Omental fat pad (tissue), 4 donors: ENCODE data around the gene SYNGR4. TPM values are rescaled to one million over a fixed set of nuclear protein-coding genes. Genes with fewer than 3 reads are reported as not detected.

Source experiments
- ATAC-seq: fragments of 150-250 bp; one replicate; pipeline ENCODE4 v1.9.1; 2016; ENCODE audit warnings: mild to moderate bottlenecking, moderate library complexity; ENCODE audit not compliant: low FRiP score
- DNase-seq: peaks from one replicate; pipeline ENCODE4 v3.0.0-alpha.2; 2019; ENCODE audit warnings: low spot score
- CTCF ChIP-seq, 3 donors: fragments of 450-650 bp; IDR thresholded peaks; one replicate each; pipeline ENCODE4 v1.5.1; 2016 to 2017; ENCODE audit warnings: antibody characterized with exemption in 3 of 3, mild to moderate bottlenecking in 3 of 3, moderate library complexity in 2 of 3
- total RNA-seq, 4 donors: library from RNA; depleted of rRNA; stranded (reverse); fragments of >200 nt; gene quantifications; one replicate each; pipeline ENCODE4 v1.1.0, GENCODE V29; 2016

Gene SYNGR4
- total RNA-seq, 4 donors from 2014 or later, result not detected

- TF ChIP-seq CTCF (IDR thresholded peaks at IDR 0.05), result no peak
- ATAC-seq (no peak), DNase-seq (no peak)
Observed at GRCh38 chr19:48394331-48395169, 30.4 kb downstream of the SYNGR4 start.

DNA sequence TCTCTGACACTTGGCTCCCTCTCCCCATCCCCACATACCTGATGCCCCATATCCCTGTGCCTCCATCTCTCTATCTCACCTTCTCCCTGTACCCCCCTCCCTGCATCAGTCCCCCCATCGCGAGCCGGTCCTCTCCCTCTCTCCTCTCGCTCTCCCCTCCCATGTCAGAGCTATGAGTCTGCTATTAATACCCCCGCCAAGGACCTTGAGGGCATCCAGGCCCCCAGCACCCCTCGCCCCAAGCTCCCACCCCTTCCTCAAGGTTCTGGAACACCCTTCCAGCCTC is 30.9 kb downstream of the SYNGR4 start:
- no peak for TF ChIP-seq CTCF (IDR thresholded peaks at IDR 0.05)
- no peak for DNase-seq
- no peak for ATAC-seq

- ATAC-seq (no peak), DNase-seq (no peak)
- no peak for TF ChIP-seq CTCF (IDR thresholded peaks at IDR 0.05)
Observed at GRCh38 chr19:48395499-48395898, 31.3 kb downstream of the SYNGR4 start.

DNA sequence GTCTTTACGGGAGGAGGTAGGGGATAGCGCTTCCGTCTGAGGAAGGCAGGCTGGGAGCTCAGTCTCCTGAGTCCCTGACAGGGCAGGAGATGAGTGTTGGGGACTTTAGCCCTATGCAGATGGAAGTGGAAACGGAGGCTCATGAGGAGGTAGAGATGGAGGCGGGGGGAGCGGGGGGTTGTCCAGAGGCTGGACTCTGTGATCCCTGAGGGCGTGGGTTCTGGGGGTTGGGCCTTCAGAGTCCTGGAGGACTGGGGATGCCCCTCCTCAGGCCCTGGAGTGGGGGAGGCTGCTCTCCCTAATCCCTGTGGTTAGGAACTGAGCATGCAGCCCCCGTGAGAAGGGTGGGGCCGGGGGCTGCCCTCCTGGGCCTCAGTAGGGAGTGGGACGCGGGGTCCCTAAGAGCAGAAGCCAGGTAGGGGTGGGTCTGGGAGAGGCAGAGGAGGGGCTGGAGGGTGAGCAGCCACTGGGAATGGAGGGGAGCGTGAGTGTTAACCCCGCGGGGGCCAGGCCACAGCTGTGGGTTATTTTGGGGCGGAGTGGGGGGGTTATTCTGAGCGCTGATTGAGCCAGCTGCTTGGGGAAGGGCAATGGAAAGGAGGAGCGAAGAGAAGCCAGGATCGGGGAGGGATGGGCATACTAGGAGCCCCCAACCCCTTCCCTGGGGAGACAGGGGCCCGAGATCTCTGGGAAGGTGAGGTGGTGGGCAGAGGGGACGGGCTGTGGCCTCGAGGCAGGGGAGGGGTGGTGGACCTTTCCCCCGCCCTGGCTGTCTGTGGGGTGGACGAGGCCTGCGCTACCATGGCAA is 32.1 kb downstream of the SYNGR4 start:
- TF ChIP-seq CTCF (IDR thresholded peaks at IDR 0.05), result no peak
- ATAC-seq (no peak), DNase-seq (no peak)

DNA sequence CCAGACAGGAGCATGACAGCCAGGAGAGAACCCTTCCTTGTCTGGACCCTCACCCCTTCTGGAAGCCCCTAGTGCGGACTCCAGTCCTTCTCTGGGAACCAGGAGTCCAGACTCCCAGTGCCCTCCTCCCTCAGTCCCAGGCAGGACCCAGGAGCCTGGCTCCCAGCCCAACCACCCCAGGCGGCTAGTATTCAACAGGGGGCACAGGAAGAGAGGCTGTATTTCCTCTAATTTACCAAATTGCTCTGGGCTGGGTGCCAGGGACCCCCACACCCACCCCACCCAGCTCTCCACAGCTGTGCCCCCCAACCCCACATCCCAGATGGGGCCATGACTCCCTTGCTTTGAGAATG is 32.6 kb downstream of the SYNGR4 start:
- no peak for ATAC-seq
- TF ChIP-seq CTCF (IDR thresholded peaks at IDR 0.05), result no peak
- no peak for DNase-seq

DNA sequence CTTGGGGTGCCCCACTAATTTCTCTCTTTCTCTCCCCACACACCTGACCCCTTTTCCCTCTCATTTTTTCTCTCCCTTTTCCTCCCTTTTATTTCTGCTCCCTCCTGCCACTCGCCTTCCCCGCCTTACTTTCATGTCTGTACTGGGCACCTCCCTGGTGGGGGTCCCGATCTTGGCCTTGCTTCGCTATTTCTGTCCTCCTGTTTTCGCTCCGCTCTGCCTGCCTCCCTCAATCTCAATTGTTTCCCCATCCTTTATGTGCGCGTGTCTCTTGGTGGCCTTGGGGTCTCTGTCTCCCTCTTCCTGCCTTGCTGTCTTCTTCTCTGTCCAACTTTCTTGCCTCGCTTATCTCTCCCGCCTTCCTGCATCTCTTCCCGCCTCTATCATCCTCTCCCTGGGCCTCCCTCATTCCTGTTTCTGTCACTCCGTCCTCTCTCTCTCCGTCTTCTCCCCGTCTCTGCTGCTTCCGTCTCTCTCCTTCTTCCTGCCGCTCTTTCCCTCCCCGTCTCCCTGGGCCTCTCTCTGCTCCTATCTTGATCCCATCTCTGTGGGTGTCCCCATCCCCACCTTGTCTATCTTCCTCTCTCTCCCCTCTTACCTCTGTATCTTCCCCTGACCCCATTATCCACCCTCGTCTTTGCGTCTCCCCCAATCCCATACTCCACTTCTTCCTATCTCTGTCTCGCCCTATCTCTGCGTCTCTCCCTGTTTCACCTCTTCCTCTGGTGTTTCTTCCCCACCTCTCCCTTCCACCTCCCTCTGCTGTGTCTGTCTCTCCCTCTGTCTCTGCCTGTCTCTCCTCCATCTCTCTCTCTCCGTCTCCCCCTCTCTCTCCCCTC is 33.3 kb downstream of the SYNGR4 start:
- DNase-seq (no peak), ATAC-seq (no peak)
- no peak for TF ChIP-seq CTCF (IDR thresholded peaks at IDR 0.05)
